ENCODE results near the gene TNFAIP8L3.
A peak's percentile ranks its signal among the peaks of the same experiment; 100 is the strongest.
"Not testable (repeated sequence)": the region's sequence is repeated elsewhere in the genome, so short reads cannot be mapped to it uniquely, and the experiment has no call there.

The TNFAIP8L3 gene

GRCh38 chr15:51038162-51038973 lies 56.3 kb downstream of the TNFAIP8L3 start:
- no peaks in the 10 kb centered on the region for H3K27me3 ChIP-seq (ENCODE audit: control insufficient read depth in 1 of 2, insufficient read depth in 2 of 2, low read length in 2 of 2)
- H3K9me3 ChIP-seq (ENCODE audit: control insufficient read depth in 2 of 2, low read length in 2 of 2), result no peaks in the 10 kb centered on the region
- H3K27ac ChIP-seq (ENCODE audit: low read length), result no peak overlapping the region
- no peaks in the 10 kb centered on the region for H3K4me1 ChIP-seq (ENCODE audit: control insufficient read depth, insufficient read depth, low read length)
- no peaks in the 10 kb centered on the region for H3K36me3 ChIP-seq (ENCODE audit: control insufficient read depth in 2 of 2, insufficient read depth in 2 of 2, low read length in 2 of 2)
- no peak overlapping the region for H3K9ac ChIP-seq (ENCODE audit: low read length in 2 of 2)
- H3K4me3 ChIP-seq (ENCODE audit: low read length in 2 of 2), result no peak overlapping the region

- not testable (repeated sequence) for H3K27ac ChIP-seq (ENCODE audit: low read length); H3K27me3 ChIP-seq (ENCODE audit: control insufficient read depth in 1 of 2, insufficient read depth in 2 of 2, low read length in 2 of 2); H3K4me3 ChIP-seq (ENCODE audit: low read length in 2 of 2); H3K36me3 ChIP-seq (ENCODE audit: control insufficient read depth in 2 of 2, insufficient read depth in 2 of 2, low read length in 2 of 2); H3K9ac ChIP-seq (ENCODE audit: low read length in 2 of 2); H3K9me3 ChIP-seq (ENCODE audit: control insufficient read depth in 2 of 2, low read length in 2 of 2); H3K4me1 ChIP-seq (ENCODE audit: control insufficient read depth, insufficient read depth, low read length)
These were observed 57.2 kb downstream of the TNFAIP8L3 start for GRCh38 chr15:51037474-51037873.

GRCh38 chr15:51030649-51031316 lies 63.9 kb downstream of the TNFAIP8L3 start:
- H3K9ac ChIP-seq (ENCODE audit: low read length in 2 of 2), result no peak overlapping the region
- peaks cover 12% of the 10 kb centered on the region for H3K4me1 ChIP-seq (ENCODE audit: control insufficient read depth, insufficient read depth, low read length)
- H3K27me3 ChIP-seq (ENCODE audit: control insufficient read depth in 1 of 2, insufficient read depth in 2 of 2, low read length in 2 of 2), result no peaks in the 10 kb centered on the region
- H3K4me3 ChIP-seq (ENCODE audit: low read length in 2 of 2), result no peak overlapping the region
- H3K27ac ChIP-seq (ENCODE audit: low read length), result peak overlapping the region; percentile 24
- no peaks in the 10 kb centered on the region for H3K9me3 ChIP-seq (ENCODE audit: control insufficient read depth in 2 of 2, low read length in 2 of 2)
- H3K36me3 ChIP-seq (ENCODE audit: control insufficient read depth in 2 of 2, insufficient read depth in 2 of 2, low read length in 2 of 2), result no peaks in the 10 kb centered on the region

- Histone ChIP-seq H3K4me3 (ENCODE audit: low read length in 2 of 2) (no peak overlapping the region), H3K27ac (ENCODE audit: low read length) (no peak overlapping the region), H3K27me3 (ENCODE audit: control insufficient read depth in 1 of 2, insufficient read depth in 2 of 2, low read length in 2 of 2) (no peaks in the 10 kb centered on the region), H3K9me3 (ENCODE audit: control insufficient read depth in 2 of 2, low read length in 2 of 2) (no peaks in the 10 kb centered on the region), H3K36me3 (ENCODE audit: control insufficient read depth in 2 of 2, insufficient read depth in 2 of 2, low read length in 2 of 2) (peaks cover 0 to 2% of the 10 kb centered on the region in 2 donors), H3K9ac (ENCODE audit: low read length in 2 of 2) (no peak overlapping the region), H3K4me1 (ENCODE audit: control insufficient read depth, insufficient read depth, low read length) (peaks cover 3% of the 10 kb centered on the region)
These were observed 69.3 kb downstream of the TNFAIP8L3 start for GRCh38 chr15:51025454-51025846.

- no peaks in the 10 kb centered on the region for H3K27me3 ChIP-seq (ENCODE audit: control insufficient read depth in 1 of 2, insufficient read depth in 2 of 2, low read length in 2 of 2)
- no peaks in the 10 kb centered on the region for H3K9me3 ChIP-seq (ENCODE audit: control insufficient read depth in 2 of 2, low read length in 2 of 2)
- H3K4me3 ChIP-seq (ENCODE audit: low read length in 2 of 2), result no peak overlapping the region
- peaks cover 0 to 2% of the 10 kb centered on the region in 2 donors for H3K36me3 ChIP-seq (ENCODE audit: control insufficient read depth in 2 of 2, insufficient read depth in 2 of 2, low read length in 2 of 2)
- H3K9ac ChIP-seq (ENCODE audit: low read length in 2 of 2), result no peak overlapping the region
- no peaks in the 10 kb centered on the region for H3K4me1 ChIP-seq (ENCODE audit: control insufficient read depth, insufficient read depth, low read length)
- no peak overlapping the region for H3K27ac ChIP-seq (ENCODE audit: low read length)
These were observed 69.8 kb downstream of the TNFAIP8L3 start for GRCh38 chr15:51024735-51025453.

- H3K27me3 ChIP-seq (ENCODE audit: control insufficient read depth in 1 of 2, insufficient read depth in 2 of 2, low read length in 2 of 2), result no peaks in the 10 kb centered on the region
- no peaks in the 10 kb centered on the region for H3K4me1 ChIP-seq (ENCODE audit: control insufficient read depth, insufficient read depth, low read length)
- peaks cover 0 to 2% of the 10 kb centered on the region in 2 donors for H3K36me3 ChIP-seq (ENCODE audit: control insufficient read depth in 2 of 2, insufficient read depth in 2 of 2, low read length in 2 of 2)
- no peak overlapping the region for H3K27ac ChIP-seq (ENCODE audit: low read length)
- no peaks in the 10 kb centered on the region for H3K9me3 ChIP-seq (ENCODE audit: control insufficient read depth in 2 of 2, low read length in 2 of 2)
- no peak overlapping the region for H3K9ac ChIP-seq (ENCODE audit: low read length in 2 of 2)
- H3K4me3 ChIP-seq (ENCODE audit: low read length in 2 of 2), result no peak overlapping the region
These were observed 71.2 kb downstream of the TNFAIP8L3 start for GRCh38 chr15:51023499-51023898.

GRCh38 chr15:51022206-51022605 lies 72.5 kb downstream of the TNFAIP8L3 start:
- H3K9me3 ChIP-seq (ENCODE audit: control insufficient read depth in 2 of 2, low read length in 2 of 2), result no peaks in the 10 kb centered on the region
- peaks cover 0 to 2% of the 10 kb centered on the region in 2 donors for H3K36me3 ChIP-seq (ENCODE audit: control insufficient read depth in 2 of 2, insufficient read depth in 2 of 2, low read length in 2 of 2)
- H3K27ac ChIP-seq (ENCODE audit: low read length), result no peak overlapping the region
- no peak overlapping the region for H3K9ac ChIP-seq (ENCODE audit: low read length in 2 of 2)
- H3K4me3 ChIP-seq (ENCODE audit: low read length in 2 of 2), result no peak overlapping the region
- no peaks in the 10 kb centered on the region for H3K27me3 ChIP-seq (ENCODE audit: control insufficient read depth in 1 of 2, insufficient read depth in 2 of 2, low read length in 2 of 2)
- no peaks in the 10 kb centered on the region for H3K4me1 ChIP-seq (ENCODE audit: control insufficient read depth, insufficient read depth, low read length)

GRCh38 chr15:51016615-51017014 lies 78.1 kb downstream of the TNFAIP8L3 start:
- H3K4me1 ChIP-seq (ENCODE audit: control insufficient read depth, insufficient read depth, low read length), result no peaks in the 10 kb centered on the region
- no peaks in the 10 kb centered on the region for H3K36me3 ChIP-seq (ENCODE audit: control insufficient read depth in 2 of 2, insufficient read depth in 2 of 2, low read length in 2 of 2)
- no peaks in the 10 kb centered on the region for H3K9me3 ChIP-seq (ENCODE audit: control insufficient read depth in 2 of 2, low read length in 2 of 2)
- no peak overlapping the region for H3K27ac ChIP-seq (ENCODE audit: low read length)
- H3K27me3 ChIP-seq (ENCODE audit: control insufficient read depth in 1 of 2, insufficient read depth in 2 of 2, low read length in 2 of 2), result no peaks in the 10 kb centered on the region
- H3K4me3 ChIP-seq (ENCODE audit: low read length in 2 of 2), result no peak overlapping the region
- no peak overlapping the region for H3K9ac ChIP-seq (ENCODE audit: low read length in 2 of 2)

- Histone ChIP-seq H3K4me1 (ENCODE audit: control insufficient read depth, insufficient read depth, low read length) (no peaks in the 10 kb centered on the region), H3K4me3 (ENCODE audit: low read length in 2 of 2) (no peak overlapping the region), H3K9me3 (ENCODE audit: control insufficient read depth in 2 of 2, low read length in 2 of 2) (peaks cover 0 to 4% of the 10 kb centered on the region in 2 donors), H3K36me3 (ENCODE audit: control insufficient read depth in 2 of 2, insufficient read depth in 2 of 2, low read length in 2 of 2) (peaks cover 0 to 3% of the 10 kb centered on the region in 2 donors), H3K27ac (ENCODE audit: low read length) (no peak overlapping the region), H3K27me3 (ENCODE audit: control insufficient read depth in 1 of 2, insufficient read depth in 2 of 2, low read length in 2 of 2) (no peaks in the 10 kb centered on the region), H3K9ac (ENCODE audit: low read length in 2 of 2) (no peak overlapping the region)
These were observed 83.5 kb downstream of the TNFAIP8L3 start for GRCh38 chr15:51011212-51011611.

GRCh38 chr15:51007131-51007666 lies 87.5 kb downstream of the TNFAIP8L3 start:
- Histone ChIP-seq H3K9ac (ENCODE audit: low read length in 2 of 2) (no peak overlapping the region), H3K36me3 (ENCODE audit: control insufficient read depth in 2 of 2, insufficient read depth in 2 of 2, low read length in 2 of 2) (peaks cover 8% of the 10 kb centered on the region in 2 donors), H3K4me3 (ENCODE audit: low read length in 2 of 2) (no peak overlapping the region), H3K27ac (ENCODE audit: low read length) (no peak overlapping the region), H3K9me3 (ENCODE audit: control insufficient read depth in 2 of 2, low read length in 2 of 2) (peaks cover 0 to 4% of the 10 kb centered on the region in 2 donors), H3K27me3 (ENCODE audit: control insufficient read depth in 1 of 2, insufficient read depth in 2 of 2, low read length in 2 of 2) (no peaks in the 10 kb centered on the region), H3K4me1 (ENCODE audit: control insufficient read depth, insufficient read depth, low read length) (no peaks in the 10 kb centered on the region)
